ENCODE results near the gene L3MBTL2. TPM values are rescaled to one million over a fixed set of nuclear protein-coding genes. Genes with fewer than 3 reads are reported as not detected.
A peak's percentile ranks its signal among the peaks of the same experiment; 100 is the strongest.
"Not testable (repeated sequence)": the region's sequence is repeated elsewhere in the genome, so short reads cannot be mapped to it uniquely, and the experiment has no call there.

Gene L3MBTL2
- total RNA-seq, 1 donor from 2014 or later = 14.5 TPM

DNA sequence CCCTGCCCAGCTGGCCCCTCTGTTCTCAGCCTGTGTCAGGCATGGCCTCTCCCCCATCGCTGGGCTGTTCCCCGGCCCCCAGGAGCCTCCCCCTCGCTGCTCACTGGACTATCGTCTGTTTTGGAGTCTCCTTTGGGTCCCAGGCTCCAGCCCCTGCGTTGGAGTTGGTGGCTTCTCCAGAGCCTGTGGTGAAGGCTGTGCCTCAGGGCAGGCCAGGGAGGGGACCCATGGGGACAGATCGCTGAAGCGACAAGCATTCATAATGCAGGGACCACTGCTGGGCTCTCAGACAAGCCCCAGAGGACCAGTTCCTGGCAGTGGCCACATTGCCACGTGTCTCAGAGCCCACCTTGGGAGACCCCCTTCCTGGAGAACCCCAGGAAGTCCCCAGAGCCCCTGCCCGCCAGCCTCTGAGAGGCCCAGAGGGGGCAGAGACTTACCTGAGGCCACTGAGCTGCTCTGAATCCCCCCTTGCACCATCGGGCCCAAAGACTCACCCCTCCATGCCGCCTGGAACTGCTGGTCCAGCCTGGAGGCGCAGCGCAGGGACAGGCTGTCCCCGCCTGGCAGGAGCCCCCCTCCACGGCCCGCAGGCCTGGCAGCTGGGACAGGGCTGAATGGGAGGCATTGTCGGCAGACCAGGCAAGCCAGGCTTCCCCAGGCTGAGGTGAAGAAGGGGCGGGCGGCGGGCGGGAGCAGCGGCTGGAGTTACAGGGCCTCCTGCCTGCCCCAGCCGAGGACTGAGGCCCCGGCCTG lies 35.4 kb downstream of the L3MBTL2 start, which contains the start of gene CHADL:
CHADL (minus strand) TSS at position 555 of the 756 bp plus-strand sequence; CDS start at position 505, 50 bp downstream.
- peak; percentile 53 for DNase-seq (ENCODE audit: low read depth)

DNA sequence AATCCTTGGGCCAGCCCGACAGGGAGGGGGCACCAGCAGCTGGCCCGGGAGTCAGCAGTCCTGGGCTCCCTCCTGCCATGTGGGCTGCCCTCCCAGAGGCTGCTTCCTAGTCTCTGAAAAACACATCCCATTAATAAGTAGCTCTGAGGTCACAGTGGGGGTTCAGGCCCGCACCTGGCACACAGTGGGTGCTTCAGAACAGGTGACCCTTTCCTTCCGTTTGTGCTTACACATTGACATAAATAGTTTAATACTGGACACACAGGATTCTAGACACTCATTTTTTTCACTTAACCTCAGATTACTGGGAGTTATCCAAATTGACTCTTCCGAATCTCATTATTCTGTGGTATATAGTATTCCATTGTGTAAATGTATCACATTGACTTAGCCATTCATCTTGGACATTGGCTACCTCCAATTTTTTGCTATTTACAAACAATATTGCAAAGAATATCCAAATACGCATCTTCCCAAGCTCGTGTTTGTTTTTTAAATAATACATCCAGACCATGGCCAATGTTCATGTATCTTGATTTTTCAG lies 36.1 kb downstream of the L3MBTL2 start:
- no peak for DNase-seq (ENCODE audit: low read depth)

DNA sequence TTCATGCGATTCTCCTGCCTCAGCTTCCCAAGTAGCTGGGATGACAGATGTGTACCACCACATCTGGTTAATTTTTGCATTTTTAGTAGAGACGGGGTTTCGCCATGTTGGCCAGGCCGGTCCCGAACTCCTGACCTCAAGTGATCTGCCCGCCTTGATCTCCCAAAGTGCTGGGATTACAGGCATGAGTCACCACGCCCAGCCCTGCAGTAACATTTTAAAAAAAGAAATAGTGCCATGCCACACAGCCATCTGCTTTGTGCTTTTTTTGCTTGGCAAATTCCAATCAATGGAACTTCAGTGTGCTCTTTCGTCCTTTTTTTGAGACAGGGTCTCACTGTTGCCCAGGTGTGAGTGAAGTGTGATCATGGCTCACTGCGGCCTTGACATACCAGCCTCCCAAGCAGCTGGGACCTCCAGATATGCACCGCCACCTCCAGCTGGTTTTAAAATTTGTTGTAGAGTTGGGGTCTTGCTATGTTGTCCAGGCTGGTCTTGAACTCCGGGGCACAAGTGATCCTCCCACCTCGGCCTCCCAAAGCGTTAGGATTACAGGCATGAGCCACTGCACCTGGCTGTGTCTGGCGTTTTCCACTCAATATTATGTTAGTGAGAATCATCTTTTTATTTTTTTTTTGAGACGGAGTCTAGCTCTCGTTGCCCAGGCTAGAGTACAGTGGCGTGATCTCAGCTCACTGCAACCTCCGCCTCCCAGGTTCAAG lies 37.4 kb downstream of the L3MBTL2 start:
- DNase-seq (ENCODE audit: low read depth) = peak; percentile 61

DNA sequence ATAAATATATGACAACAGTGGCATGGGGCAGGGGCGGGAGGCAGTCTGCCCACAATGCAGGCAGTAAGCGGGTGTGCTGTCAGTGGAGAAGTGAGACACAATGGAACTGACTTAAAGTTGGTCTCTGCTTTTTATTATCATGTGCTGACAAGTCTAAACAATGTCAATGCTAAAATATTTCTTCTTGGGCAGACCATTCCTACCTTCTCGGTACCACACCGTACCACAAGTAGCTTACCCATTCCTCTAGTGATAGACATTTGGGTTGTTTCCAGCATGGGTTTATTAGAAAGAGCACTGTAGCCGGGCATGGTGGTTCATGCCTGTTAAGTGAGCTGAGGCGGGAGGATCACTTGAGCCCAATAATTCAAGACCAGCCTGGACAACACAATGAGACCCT lies 38.2 kb downstream of the L3MBTL2 start:
- DNase-seq (ENCODE audit: low read depth) = no peak

DNA sequence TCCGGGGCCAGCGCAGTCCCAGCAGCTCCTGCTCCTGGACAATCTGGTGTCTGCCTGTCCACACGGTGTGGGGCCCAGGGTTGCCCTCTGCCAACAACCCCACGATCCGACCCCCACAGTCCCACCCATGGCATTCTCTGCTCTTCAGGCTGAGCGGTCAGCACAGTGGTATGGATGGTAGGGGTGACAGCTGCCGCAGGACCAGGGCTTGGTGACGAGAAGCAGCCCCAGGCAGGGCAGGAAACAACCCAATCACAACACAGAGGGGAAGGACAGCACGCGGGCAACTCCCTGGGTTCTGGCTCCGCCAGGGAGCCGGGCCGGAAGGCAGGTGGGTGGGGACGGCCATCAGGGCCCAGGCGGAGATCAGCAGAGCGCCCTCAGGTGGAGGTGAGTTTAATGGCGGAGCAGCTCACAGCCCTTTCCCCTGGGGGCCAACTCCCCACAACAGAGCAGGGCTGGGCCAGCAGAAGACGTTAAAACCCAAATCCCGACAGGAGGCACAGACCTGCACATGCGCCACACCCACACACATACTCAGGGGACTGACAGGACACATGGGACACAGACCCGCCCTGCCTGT lies 40.9 kb downstream of the L3MBTL2 start:
- DNase-seq (ENCODE audit: low read depth) = no peak

DNA sequence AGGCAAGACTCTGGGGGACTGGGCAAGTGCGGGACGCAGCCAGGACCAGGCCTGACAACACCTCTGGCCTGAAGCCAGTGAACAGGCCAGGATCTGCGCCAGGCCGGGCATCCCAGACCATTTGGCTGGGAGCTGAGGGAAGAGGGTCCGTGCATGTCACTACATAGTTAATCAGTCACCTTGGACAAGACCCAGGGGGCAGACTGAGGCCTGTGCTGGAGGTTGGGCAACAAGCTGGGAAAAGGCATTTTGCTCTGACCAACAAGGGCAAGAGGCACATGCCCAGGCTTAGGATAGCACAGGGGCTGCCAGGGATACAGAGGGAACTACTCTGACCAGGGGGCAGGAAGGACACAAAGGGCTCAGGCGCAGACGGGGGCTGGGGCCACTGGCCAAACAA lies 42.6 kb downstream of the L3MBTL2 start:
- no peak for DNase-seq (ENCODE audit: low read depth)

DNA sequence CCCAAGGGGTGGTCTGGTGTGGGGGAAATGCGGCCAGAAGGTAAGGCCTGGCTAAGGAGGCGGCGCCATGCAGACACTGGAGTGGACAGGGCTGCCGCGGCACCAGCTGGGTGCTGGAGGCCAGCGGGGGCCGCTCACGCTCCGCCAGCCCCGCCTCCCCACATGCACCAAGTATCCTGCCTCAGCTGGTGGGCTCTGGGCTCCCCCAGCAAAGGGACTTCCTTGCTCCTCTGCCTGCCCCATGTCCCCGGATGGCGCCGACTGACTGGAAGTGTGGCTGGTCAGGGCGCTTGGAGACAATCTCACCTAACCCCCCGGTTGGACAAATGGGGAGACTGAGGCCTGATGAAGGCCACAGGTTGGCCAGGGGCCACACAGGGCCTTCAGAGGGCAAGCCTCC lies 43.2 kb downstream of the L3MBTL2 start:
- DNase-seq (ENCODE audit: low read depth) = no peak

DNA sequence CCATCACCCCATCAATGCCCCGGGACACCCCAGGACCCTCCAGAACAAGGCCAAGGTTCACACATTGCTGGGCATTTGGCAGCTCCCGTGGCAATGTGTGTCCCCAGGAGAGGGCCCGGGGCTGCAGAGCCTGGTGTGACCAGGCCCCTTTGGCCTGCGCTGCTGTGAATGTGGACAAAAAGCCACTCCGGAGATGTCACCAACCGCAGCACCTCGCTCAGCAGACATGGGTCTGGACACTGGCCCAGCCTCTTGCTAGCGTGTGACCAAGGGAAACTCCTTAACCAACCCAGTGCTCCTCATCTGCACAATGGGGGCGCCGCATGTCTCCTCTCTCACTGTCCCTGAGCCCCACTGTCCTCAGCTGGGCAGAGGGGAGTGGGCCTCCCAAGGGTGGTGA lies 43.6 kb downstream of the L3MBTL2 start:
- no peak for DNase-seq (ENCODE audit: low read depth)

DNA sequence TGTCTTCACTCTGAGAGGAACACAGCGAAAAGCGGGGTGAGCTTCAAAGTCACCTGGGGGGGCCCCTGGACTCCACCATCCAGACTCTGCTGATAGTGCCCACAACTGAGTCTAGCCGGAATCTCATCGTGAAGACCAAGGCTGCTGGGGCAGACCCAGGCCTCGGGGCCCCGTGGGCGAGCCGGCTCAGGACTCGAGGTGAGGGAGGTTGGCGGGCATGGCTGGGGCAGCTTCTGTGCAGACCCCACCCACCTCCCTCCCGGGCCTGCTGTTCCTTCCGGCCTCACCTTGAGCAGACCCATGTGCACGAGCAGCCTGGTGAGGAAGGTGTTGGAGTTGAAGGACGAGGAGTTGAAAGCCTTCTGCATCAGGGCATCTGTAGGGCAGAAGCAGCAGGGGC lies 44.3 kb downstream of the L3MBTL2 start:
- DNase-seq (ENCODE audit: low read depth) = no peak

DNA sequence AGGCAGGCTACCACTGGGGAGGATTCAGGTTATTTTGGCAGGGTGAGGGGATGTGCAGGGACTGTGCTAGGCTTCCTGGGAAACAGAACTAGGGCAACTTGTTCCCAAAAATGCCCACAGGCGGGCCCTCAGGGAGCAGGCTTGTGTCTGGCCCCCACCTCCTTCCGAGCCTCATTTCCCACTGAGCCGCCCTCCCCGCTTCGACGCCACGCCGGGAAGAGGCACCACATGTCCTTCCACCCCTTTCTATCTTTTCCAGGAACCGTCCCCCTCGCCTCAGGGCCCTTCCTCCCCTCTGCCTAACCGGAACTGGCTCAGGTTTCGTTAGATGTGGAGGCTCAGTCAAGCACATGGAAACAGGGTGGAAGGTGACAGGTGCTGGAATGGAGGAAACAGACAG lies 45.0 kb downstream of the L3MBTL2 start:
- no peak for DNase-seq (ENCODE audit: low read depth)

DNA sequence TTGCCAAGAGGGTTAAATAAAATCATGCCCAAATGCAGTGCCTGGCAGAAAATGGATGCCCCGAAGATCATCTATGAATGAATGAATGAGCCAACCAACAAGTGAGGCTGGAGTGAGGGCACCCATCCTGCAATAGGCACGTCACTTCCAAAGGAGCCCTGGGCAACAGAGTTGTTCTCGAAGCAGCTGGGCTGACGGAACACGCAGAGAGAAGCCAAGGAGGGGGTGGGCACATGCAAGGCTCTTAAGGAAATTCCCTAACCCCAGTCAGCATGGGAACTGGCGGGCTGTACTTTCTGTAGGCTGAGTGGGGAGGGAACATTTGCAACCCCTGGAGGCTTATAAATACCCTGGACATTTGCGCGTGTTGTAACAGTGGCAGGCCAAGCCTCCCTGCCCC lies 47.3 kb downstream of the L3MBTL2 start:
- no peak for DNase-seq (ENCODE audit: low read depth)

DNA sequence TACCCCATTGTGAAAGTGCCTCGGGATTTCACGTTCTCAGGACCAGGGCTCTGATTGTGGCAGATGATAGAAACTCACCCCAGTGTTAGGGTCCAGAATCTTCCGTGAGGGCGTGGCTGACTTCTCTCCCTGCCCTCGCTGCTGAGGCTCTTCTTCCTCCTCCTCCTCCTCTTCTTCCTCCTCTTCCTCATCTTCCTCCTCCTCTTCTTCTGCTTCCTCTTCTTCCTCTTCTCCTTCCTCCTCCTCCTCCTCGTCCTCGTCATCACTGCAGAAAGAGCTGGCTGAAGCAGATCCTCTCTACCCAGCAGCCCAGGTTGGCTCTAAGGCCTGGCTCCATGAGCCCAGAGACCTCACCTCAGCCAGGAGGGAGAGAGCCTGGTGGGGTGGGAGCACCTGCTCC lies 49.1 kb downstream of the L3MBTL2 start:
- no peak for DNase-seq (ENCODE audit: low read depth)

DNA sequence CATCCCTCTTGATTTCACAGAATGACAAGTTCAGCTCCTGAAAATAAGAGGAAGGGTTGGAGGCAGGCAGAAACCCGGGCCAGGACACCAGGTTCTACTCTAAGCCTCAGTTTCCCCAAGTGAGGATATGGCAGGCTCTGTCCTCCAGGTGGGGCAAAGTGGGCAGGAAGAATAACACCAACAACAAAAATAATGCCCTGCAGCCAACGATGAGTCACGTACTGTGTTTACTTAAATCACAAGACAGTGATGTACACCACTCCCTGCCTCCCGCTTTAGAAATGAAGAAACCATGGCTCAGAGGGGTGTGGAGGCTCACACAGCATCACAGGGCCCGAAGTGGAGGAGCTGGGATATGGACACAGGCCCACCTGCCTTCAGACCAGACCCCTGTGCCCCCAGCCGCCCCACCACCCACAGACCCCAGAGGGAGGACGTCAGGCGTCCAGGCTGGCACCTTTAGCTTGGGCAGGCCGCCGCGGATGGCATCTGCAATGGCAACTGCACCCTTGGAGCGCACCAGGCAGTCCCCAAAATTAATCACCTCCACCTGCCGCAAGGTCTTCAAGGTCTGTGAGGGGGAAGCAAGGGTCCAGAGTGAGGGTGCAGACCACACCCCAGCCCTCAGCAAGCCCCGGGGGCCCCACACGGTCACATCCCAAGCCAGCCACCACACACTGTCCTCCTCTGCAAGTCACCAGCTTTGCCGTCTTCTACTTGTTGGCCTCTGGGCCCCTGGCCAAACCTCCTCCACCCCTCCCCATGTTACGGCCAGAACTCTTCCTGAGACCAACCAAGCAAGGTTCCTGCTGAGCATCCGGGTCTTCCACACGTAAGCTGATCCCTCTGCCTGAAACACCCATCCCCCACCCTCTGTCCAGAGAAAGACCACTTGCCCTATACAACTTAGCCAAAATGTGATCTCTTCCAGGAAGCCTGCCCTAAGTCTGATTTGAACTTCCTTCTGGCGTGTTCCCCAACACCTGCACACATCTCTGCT lies 51.4 kb downstream of the L3MBTL2 start:
- peak; percentile 55 for DNase-seq (ENCODE audit: low read depth)

DNA sequence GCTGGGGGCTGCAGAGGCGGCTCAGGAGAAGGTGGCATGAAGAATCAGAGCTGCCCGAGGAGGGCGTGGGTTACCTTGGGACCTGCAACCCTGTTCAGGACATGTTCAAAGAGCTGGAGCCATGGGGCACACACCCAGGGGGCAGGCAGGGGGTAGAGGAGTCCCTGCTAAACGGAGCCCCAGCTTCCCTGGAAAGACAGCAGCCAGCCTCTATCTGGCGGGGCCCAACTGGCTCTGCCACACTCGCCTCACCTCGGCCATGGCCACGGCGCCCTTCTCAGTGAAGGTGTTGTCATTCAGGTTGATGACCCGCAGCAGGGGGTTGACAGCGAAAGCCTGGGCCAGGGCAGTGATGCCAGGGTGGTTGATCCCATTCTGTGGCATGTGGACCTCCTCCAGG lies 52.6 kb downstream of the L3MBTL2 start:
- no peak for DNase-seq (ENCODE audit: low read depth)

DNA sequence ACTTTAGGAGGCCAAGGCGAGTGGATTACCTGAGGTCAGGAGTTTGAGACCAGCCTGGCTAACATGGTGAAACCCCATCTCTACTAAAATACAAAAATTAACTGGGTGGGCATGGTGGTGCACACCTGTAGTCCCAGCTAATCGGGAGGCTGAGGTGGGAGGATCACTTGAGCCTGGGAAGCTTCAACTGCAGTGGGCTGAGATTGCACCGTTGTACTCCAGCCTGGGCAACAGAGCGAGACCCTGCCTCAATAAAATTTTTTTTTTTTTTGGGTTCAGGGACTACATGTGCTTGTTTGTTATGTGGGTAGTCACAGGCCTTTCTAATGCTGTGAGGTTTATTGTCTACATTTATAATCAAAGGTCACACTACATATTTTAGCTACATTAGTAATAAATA lies 54.6 kb downstream of the L3MBTL2 start:
- not testable (repeated sequence) for DNase-seq (ENCODE audit: low read depth)

DNA sequence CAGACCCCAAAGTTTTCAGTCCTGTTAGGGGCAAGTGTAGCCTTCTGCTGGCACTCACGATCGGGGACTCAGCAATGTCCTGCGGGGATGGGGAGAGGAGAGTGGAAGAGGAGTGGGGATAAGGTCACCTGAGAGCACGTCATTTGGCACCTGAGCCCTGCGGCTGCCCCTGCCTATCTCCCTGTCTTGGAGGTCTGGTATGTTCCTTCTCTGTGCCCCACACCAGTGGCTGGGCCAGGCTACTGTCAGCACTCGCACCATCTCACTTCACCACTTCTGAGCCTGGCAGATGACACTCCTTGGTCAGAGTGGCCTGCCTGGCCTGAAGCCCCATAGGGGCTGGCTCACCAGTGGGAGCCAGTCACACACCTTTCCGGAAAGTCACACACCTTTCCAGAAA lies 55.8 kb downstream of the L3MBTL2 start:
- DNase-seq (ENCODE audit: low read depth) = no peak

DNA sequence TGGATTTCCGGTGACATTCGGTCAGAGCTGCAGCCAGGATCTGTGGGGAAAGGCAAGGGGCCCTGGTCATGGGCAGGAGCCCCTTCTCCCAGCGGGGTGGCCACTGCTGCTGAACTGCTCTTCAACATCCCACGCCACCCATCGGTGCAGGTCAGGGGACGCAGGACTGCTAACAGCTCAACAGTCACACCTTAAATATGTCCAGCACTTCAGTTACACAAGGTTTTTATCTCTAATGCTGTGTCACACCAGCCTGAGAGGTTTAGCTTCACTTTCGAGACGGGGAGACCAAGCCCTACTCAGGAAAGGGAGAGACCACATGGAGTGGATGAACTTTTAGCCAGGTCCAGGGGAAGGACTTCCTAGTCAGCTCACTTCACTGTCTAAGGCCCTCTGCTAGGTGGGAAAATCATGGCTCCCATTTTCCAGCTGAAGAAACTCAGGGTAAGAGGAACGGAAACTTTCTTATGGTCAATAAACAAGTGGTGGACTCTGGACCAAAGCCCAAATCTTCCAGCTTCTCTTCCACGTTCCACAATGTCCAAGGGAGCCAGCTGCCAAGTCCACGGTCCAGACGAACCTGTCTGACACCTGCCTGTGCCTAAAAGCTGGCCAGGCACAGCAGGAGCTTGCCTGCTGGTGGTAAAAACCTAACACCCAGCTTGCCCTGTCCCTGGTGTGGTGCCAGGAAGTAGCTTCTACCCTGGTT lies 56.6 kb downstream of the L3MBTL2 start:
- DNase-seq (ENCODE audit: low read depth) = no peak

DNA sequence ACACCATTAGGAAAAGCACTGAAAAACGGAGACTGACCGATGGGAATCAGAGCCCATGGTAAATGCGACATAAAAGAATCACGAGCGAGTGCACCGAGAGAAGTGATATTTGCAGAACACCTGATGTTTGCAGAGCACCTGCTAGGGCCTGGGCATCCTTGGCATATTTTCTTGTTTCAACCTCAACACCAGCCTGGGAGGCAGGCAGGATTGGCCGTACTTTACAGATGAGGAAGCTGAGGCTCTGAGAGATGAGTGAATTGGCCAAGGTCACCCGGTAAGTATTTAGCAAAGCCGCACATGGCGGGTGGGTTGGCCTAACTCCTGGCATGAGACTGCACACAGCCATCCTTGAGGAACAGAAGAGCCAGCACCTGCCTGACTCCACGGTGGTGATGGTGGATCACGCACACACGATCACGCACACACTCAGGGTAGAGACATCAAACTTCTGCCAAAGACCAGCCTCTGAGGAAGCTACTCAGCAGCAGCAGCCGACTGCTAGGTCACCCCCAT lies 57.2 kb downstream of the L3MBTL2 start:
- DNase-seq (ENCODE audit: low read depth) = no peak

DNA sequence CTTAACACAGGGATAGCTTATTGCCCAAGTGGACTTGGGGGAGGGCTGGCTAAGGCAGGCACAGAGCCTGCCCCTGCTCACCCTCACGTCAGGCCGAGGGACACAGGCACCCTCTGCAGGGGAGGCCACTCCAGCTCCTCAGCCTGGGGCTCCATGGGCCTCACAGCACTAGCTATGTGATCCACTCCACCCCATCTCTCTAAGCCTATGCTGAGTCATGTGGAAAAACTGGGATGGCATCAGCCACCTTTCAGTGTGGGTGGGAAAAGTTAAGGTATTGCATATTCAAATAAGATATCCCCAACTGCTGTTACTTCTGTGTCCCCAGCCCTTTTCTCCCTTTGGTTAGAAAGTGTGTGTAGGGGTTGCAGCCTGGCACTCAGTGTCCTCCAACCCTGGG lies 58.6 kb downstream of the L3MBTL2 start:
- no peak for DNase-seq (ENCODE audit: low read depth)

DNA sequence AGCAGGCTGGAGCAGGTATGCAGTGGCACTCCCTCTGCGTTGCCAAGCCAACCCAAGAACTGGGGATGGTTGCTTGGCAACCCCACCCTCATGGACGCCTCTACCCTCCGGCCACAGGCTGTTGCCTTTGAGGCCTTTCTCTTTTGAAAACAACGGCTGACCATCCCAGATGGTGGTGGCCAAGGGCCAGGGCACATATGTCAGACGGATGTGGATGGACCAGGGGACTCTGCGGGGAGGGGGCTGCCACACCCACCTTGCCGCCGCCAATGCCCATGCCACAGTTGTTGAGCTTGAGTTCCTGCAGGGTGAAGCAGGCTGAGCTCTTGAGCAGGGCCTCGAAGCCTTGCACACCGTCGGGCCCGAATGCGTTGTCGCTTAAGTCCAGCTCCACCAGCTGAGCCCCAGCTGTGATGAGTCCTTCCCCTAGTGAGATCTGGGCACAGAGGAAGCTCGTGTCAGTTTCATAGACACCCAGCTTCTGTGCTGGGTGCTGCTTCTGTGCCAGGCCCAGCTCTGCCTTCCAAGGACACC lies 59.4 kb downstream of the L3MBTL2 start:
- DNase-seq (ENCODE audit: low read depth) = no peak

All from myocyte (in vitro differentiated cells).